Endodermal cell (in vitro differentiated cells): ENCODE measurements around the gene HOXB3. TPM values are rescaled to one million over a fixed set of nuclear protein-coding genes. Genes with fewer than 3 reads are reported as not detected.
A peak's percentile ranks its signal among the peaks of the same experiment; 100 is the strongest.

Experiments
- DNase-seq: peaks from one replicate; pipeline ENCODE4 v3.0.0-alpha.2; 2017
- H3K27ac ChIP-seq: 2 replicates; pipeline ENCODE4 v1.5.1; 2013; ENCODE audit warnings: mild to moderate bottlenecking, low read depth, low read length, moderate library complexity
- H3K27me3 ChIP-seq: 2 replicates; pipeline ENCODE4 v1.6.1; 2013; ENCODE audit warnings: mild to moderate bottlenecking, low read length, moderate library complexity; ENCODE audit not compliant: insufficient read depth, control insufficient read depth, poor library complexity, severe bottlenecking
- H3K36me3 ChIP-seq: 2 replicates; pipeline ENCODE4 v1.7.0; 2013; ENCODE audit warnings: mild to moderate bottlenecking, low read length, moderate library complexity; ENCODE audit not compliant: control insufficient read depth, insufficient read depth
- H3K4me1 ChIP-seq: one replicate; pipeline ENCODE4 v1.7.0; 2013; ENCODE audit warnings: low read length; ENCODE audit not compliant: control insufficient read depth, insufficient read depth
- H3K4me3 ChIP-seq: 2 replicates; pipeline ENCODE4 v1.5.1; 2013; ENCODE audit warnings: mild to moderate bottlenecking, low read length, moderate library complexity
- H3K9ac ChIP-seq: 2 replicates; pipeline ENCODE4 v1.6.1; 2013; ENCODE audit warnings: mild to moderate bottlenecking, low read length, moderate library complexity; ENCODE audit not compliant: poor library complexity, severe bottlenecking; ENCODE audit errors: extremely low read depth
- H3K9me3 ChIP-seq: 2 replicates; pipeline ENCODE4 v1.6.1; 2013; ENCODE audit warnings: mild to moderate bottlenecking, low read length, moderate library complexity; ENCODE audit not compliant: control insufficient read depth
- H3K27ac Mint-ChIP-seq: 2 replicates; pipeline ENCODE4 v1.8.0; 2020; ENCODE audit warnings: mixed read lengths
- H3K27me3 Mint-ChIP-seq: 2 replicates; pipeline ENCODE4 v1.8.0; 2021; ENCODE audit warnings: mild to moderate bottlenecking, mixed read lengths; ENCODE audit not compliant: insufficient read depth
- H3K36me3 Mint-ChIP-seq: 2 replicates; pipeline ENCODE4 v1.8.0; 2020; ENCODE audit warnings: low read depth, mixed read lengths
- H3K4me1 Mint-ChIP-seq: 2 replicates; pipeline ENCODE4 v1.8.0; 2020; ENCODE audit warnings: mixed read lengths
- H3K4me3 Mint-ChIP-seq: 2 replicates; pipeline ENCODE4 v1.8.0; 2020; ENCODE audit warnings: mild to moderate bottlenecking, moderate library complexity, mixed read lengths
- H3K9me3 Mint-ChIP-seq: 2 replicates; pipeline ENCODE4 v1.8.0; 2020; ENCODE audit warnings: mild to moderate bottlenecking, mixed read lengths
- WGBS, 2 experiments: methylation state at CpG; one replicate each; pipeline versions ENCODE4 v1.1.5 to v1.1.7; 2013; ENCODE audit warnings: missing lambda C conversion rate in 2 of 2, mixed read lengths in 1 of 2; ENCODE audit not compliant: insufficient coverage in 1 of 2, insufficient read length in 1 of 2; 5-methylcytosine and 5-hydroxymethylcytosine counted together
- total RNA-seq, 2 donors: library from RNA; stranded (reverse); fragmentation: NEBNext Ultra II Directional in 1 of 2; extraction: Animal tissue kit (Norgen Biotek cat#: 25700) in 1 of 2; gene quantifications; 2 replicates in 1 of 2; 3 replicates in 1 of 2; pipeline ENCODE4 v1.2.1, GENCODE V29; 2021
- TF ChIP-seq, protein P1 (sequence below): fragments of 200-600 bp; sonication (generic); conservative IDR thresholded peaks from 2 replicates; pipeline ENCODE4 v1.5.0; 2021; ENCODE audit warnings: antibody characterized with exemption, mild to moderate bottlenecking

The HOXB3 gene
- total RNA-seq, 2 donors from 2014 or later, result not detected

- Mint-ChIP-seq H3K4me3 (no peak overlapping the region), H3K27ac (no peak overlapping the region), H3K27me3 (peaks cover 100% of the 10 kb centered on the region), H3K9me3 (no peaks in the 10 kb centered on the region), H3K4me1 (peaks cover 15% of the 10 kb centered on the region), H3K36me3 (no peaks in the 10 kb centered on the region)
- no peaks in the 10 kb centered on the region for H3K9me3 ChIP-seq
- 2% methylated on average over 18 to 36 of the region's 37 CpGs for WGBS, 2 experiments
- H3K9ac ChIP-seq, result no peak overlapping the region
- peaks cover 100% of the 10 kb centered on the region for H3K27me3 ChIP-seq
- H3K4me1 ChIP-seq, result no peaks in the 10 kb centered on the region
- no peak overlapping the region for H3K27ac ChIP-seq
- TF ChIP-seq, protein P1, sequence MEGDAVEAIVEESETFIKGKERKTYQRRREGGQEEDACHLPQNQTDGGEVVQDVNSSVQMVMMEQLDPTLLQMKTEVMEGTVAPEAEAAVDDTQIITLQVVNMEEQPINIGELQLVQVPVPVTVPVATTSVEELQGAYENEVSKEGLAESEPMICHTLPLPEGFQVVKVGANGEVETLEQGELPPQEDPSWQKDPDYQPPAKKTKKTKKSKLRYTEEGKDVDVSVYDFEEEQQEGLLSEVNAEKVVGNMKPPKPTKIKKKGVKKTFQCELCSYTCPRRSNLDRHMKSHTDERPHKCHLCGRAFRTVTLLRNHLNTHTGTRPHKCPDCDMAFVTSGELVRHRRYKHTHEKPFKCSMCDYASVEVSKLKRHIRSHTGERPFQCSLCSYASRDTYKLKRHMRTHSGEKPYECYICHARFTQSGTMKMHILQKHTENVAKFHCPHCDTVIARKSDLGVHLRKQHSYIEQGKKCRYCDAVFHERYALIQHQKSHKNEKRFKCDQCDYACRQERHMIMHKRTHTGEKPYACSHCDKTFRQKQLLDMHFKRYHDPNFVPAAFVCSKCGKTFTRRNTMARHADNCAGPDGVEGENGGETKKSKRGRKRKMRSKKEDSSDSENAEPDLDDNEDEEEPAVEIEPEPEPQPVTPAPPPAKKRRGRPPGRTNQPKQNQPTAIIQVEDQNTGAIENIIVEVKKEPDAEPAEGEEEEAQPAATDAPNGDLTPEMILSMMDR, result peak; percentile 95
- no peaks in the 10 kb centered on the region for H3K36me3 ChIP-seq
- no peak overlapping the region for H3K4me3 ChIP-seq
- peak; percentile 99 for DNase-seq
Measured at GRCh38 chr17:48593840-48594537, 3.9 kb upstream of the HOXB3 start.

- DNase-seq, result peak; percentile 86
- H3K9ac ChIP-seq, result no peak within 1 kb of the TSS
- H3K9me3 Mint-ChIP-seq, result no peaks in the 10 kb centered on the region
- H3K4me3 ChIP-seq, result peak within 1 kb of the TSS; percentile 60
- no peaks in the 10 kb centered on the region for H3K9me3 ChIP-seq
- H3K27me3 Mint-ChIP-seq, result peaks cover 100% of the 10 kb centered on the region
- H3K36me3 ChIP-seq, result no peaks in the 10 kb centered on the region
- H3K4me3 Mint-ChIP-seq, result peak within 1 kb of the TSS; percentile 10
- no peaks in the 10 kb centered on the region for H3K36me3 Mint-ChIP-seq
- no peaks in the 10 kb centered on the region for H3K4me1 ChIP-seq
- no peak within 1 kb of the TSS for H3K27ac ChIP-seq
- peaks cover 15% of the 10 kb centered on the region for H3K4me1 Mint-ChIP-seq
- peaks cover 100% of the 10 kb centered on the region for H3K27me3 ChIP-seq
- H3K27ac Mint-ChIP-seq, result no peak within 1 kb of the TSS
- TF ChIP-seq, protein P1, result no peak
- WGBS, 2 experiments, result 1 to 3% methylated on average over 23 to 50 of the region's 50 CpGs
Measured at GRCh38 chr17:48593126-48593829, 3.2 kb upstream of the HOXB3 start, which contains the start of gene HOXB5. HOXB5 (minus strand) TSS chr17:48593779; CDS start chr17:48593682, 97 bp downstream.

GRCh38 chr17:48592577-48592976 is 2.5 kb upstream of the HOXB3 start:
- no peak overlapping the region for H3K27ac Mint-ChIP-seq

More at GRCh38 chr17:48592577-48592976, 2.5 kb upstream of the HOXB3 start:
- Histone ChIP-seq H3K9ac (no peak overlapping the region), H3K4me3 (no peak overlapping the region), H3K4me1 (no peaks in the 10 kb centered on the region), H3K36me3 (no peaks in the 10 kb centered on the region), H3K27ac (no peak overlapping the region), H3K27me3 (peaks cover 100% of the 10 kb centered on the region), H3K9me3 (no peaks in the 10 kb centered on the region)
- Mint-ChIP-seq H3K36me3 (no peaks in the 10 kb centered on the region), H3K9me3 (no peaks in the 10 kb centered on the region), H3K4me3 (peak overlapping the region; percentile 10), H3K27me3 (peaks cover 100% of the 10 kb centered on the region), H3K4me1 (peaks cover 10% of the 10 kb centered on the region)
- TF ChIP-seq, protein P1, result no peak
- peak; percentile 66 for DNase-seq
- 12 to 13% methylated on average over 10 to 14 of the region's 14 CpGs for WGBS, 2 experiments
